Adrenal gland (tissue), 12 donors: ENCODE results near the gene SH3RF1. TPM values are rescaled to one million over a fixed set of nuclear protein-coding genes. Genes with fewer than 3 reads are reported as not detected.

ENCODE experiments used
- DNase-seq, 7 donors: peaks; one replicate each; pipeline ENCODE4 v3.0.0-alpha.2; 2019 to 2020
- H3K27ac ChIP-seq, 5 donors: fragments of 200-600 bp; sonication (generic) in 4 of 5; 1 replicate in 3 of 5; 2 replicates in 2 of 5; pipeline versions ENCODE4 v1.5.1 to v1.8.0; 2016 to 2020; ENCODE audit warnings: mild to moderate bottlenecking in 1 of 5
- H3K27me3 ChIP-seq: fragments of 200-600 bp; 2 replicates; pipeline ENCODE4 v1.8.0; 2021
- H3K36me3 ChIP-seq, 2 donors: fragments of 200-600 bp; replicated peaks in 1 of 2; 1 replicate in 1 of 2; 2 replicates in 1 of 2; pipeline versions ENCODE4 v1.5.1 to v1.8.0; 2018 to 2022
- H3K4me1 ChIP-seq, 2 donors: fragments of 200-600 bp; replicated peaks in 1 of 2; 1 replicate in 1 of 2; 2 replicates in 1 of 2; pipeline versions ENCODE4 v1.5.1 to v1.8.0; 2018 to 2021
- H3K4me3 ChIP-seq, 4 donors: fragments of 200-600 bp; sonication (generic) in 3 of 4; one replicate each; pipeline ENCODE4 v1.5.1; 2016 to 2018
- H3K9me3 ChIP-seq, 3 donors: fragments of 200-600 bp; sonication (generic) in 1 of 3; replicated peaks in 1 of 3; 1 replicate in 2 of 3; 2 replicates in 1 of 3; pipeline versions ENCODE4 v1.5.1 to v1.8.0; 2016 to 2021
- CTCF ChIP-seq, 6 experiments: fragments of 450-650 bp in 4 of 6; fragments of 200-600 bp in 2 of 6; sonication (generic) in 1 of 6; IDR thresholded peaks; 1 replicate in 5 of 6; 2 replicates in 1 of 6; pipeline versions ENCODE4 v1.5.1 to v1.8.0; 2016 to 2021; ENCODE audit warnings: antibody characterized with exemption in 6 of 6, mild to moderate bottlenecking in 2 of 6, moderate library complexity in 1 of 6
- POLR2A ChIP-seq, 2 donors: fragments of 450-650 bp; IDR thresholded peaks; one replicate each; pipeline ENCODE4 v1.6.1; 2017; ENCODE audit warnings: antibody characterized with exemption in 2 of 2, mild to moderate bottlenecking in 2 of 2, moderate library complexity in 1 of 2
- WGBS, 4 donors: extraction: QIAGEN DNeasy Blood & Tissue Kit in 2 of 4; methylation state at CpG; one replicate each; pipeline versions ENCODE4 v1.1.5 to v1.1.7; 2013 to 2017; 5-methylcytosine and 5-hydroxymethylcytosine counted together
- intact Hi-C, 2 donors: fragments of 100-400 bp; cut with DNase I; formaldehyde crosslinking; loops; one replicate each; pipeline versions ENCODE4 v1.14.1 to v1.15.0; 2022 to 2023
- polyA plus RNA-seq, 3 donors: library from polyadenylated mRNA; stranded (reverse); fragments of 200-250 nt in 2 of 3; fragments of 350-450 nt in 1 of 3; fragmentation: Illumina TruSeq in 1 of 3; extraction: RNeasy Lipid Tissue Mini Kit (QIAGEN cat#74804) in 1 of 3; gene quantifications; one replicate each; pipeline ENCODE4 v1.2.3, GENCODE V29; 2013 to 2014
- total RNA-seq, 9 donors: library from RNA; depleted of rRNA in 4 of 9; stranded (reverse); fragments of >200 nt in 4 of 9; fragments of 120-200 nt in 1 of 9; fragmentation: NEBNext Ultra II Directional in 1 of 9; extraction: Animal tissue kit (Norgen Biotek cat#: 25700) in 1 of 9; gene quantifications; one replicate each; pipeline versions ENCODE4 v1.1.0 to v1.2.4, GENCODE V29; 2013 to 2023
- donor health status: healthy with polysubstance abuse.
- donor health status: Bipolar disorder and iron deficiency.
- donor health status: DM: yes; HTN: yes; CAD: no.
- donor health status: DM: no; HTN: no; CAD: no.
- donor health status: DM: no; HTN: no; CAD: no.
- donor health status: DM: yes; HTN: yes; CAD: no.

Gene SH3RF1
- total and polyA plus RNA-seq, 12 donors, result 1.8 to 19.3 (median 8.6) TPM

- Histone ChIP-seq H3K9me3 (no peaks in the 10 kb centered on the region), H3K4me3 (no peak overlapping the region), H3K27me3 (no peaks in the 10 kb centered on the region), H3K27ac (peak overlapping the region in 1 of 5 donors; percentile 20), H3K36me3 (no peaks in the 10 kb centered on the region), H3K4me1 (peaks cover 39 to 61% of the 10 kb centered on the region in 2 donors)
- DNase-seq, result no peak
- TF ChIP-seq CTCF (IDR thresholded peaks at IDR 0.05), result no peak
- 64 to 73% (median 67%) methylated on average over 2 of the region's 2 CpGs for WGBS, 4 donors
- intact Hi-C loops, result no loop called here
These were observed 17.6 kb downstream of the SH3RF1 start for GRCh38 chr4:169253113-169253671.

- intact Hi-C loops, result no loop called here
- WGBS, 4 donors, result 33 to 43% (median 35%) methylated on average over 4 of the region's 4 CpGs
- H3K36me3 ChIP-seq, result no peaks in the 10 kb centered on the region
- H3K9me3 ChIP-seq, result no peaks in the 10 kb centered on the region
- no peaks in the 10 kb centered on the region for H3K27me3 ChIP-seq
- H3K4me1 ChIP-seq, result peaks cover 35 to 55% of the 10 kb centered on the region in 2 donors
- no peak overlapping the region for H3K4me3 ChIP-seq
- peak overlapping the region in 1 of 5 donors; percentile 20 for H3K27ac ChIP-seq
- DNase-seq, result peak in 1 of 7 donors; percentile 30
- TF ChIP-seq CTCF (IDR thresholded peaks at IDR 0.05) (no peak), POLR2A (IDR thresholded peaks at IDR 0.05) (no peak)
These were observed 18.2 kb downstream of the SH3RF1 start for GRCh38 chr4:169252339-169253112.

- Histone ChIP-seq H3K9me3 (no peaks in the 10 kb centered on the region), H3K4me1 (peaks cover 26 to 48% of the 10 kb centered on the region in 2 donors), H3K27ac (no peak overlapping the region), H3K4me3 (no peak overlapping the region), H3K36me3 (no peaks in the 10 kb centered on the region), H3K27me3 (no peaks in the 10 kb centered on the region)
- 89 to 92% (median 90%) methylated on average over 13 of the region's 13 CpGs for WGBS, 4 donors
- no peak for DNase-seq
- TF ChIP-seq POLR2A (IDR thresholded peaks at IDR 0.05), result no peak
- no peak for TF ChIP-seq CTCF (IDR thresholded peaks at IDR 0.05)
- intact Hi-C loops, result no loop called here
These were observed 19.2 kb downstream of the SH3RF1 start for GRCh38 chr4:169251291-169252235.

- Histone ChIP-seq H3K9me3 (no peaks in the 10 kb centered on the region), H3K4me1 (peaks cover 23 to 48% of the 10 kb centered on the region in 2 donors), H3K4me3 (no peak overlapping the region), H3K27me3 (no peaks in the 10 kb centered on the region), H3K27ac (no peak overlapping the region), H3K36me3 (no peaks in the 10 kb centered on the region)
- WGBS, 4 donors, result 80 to 98% (median 92%) methylated on average over 1 of the region's 1 CpG
- no peak for TF ChIP-seq CTCF (IDR thresholded peaks at IDR 0.05)
- TF ChIP-seq POLR2A (IDR thresholded peaks at IDR 0.05), result no peak
- intact Hi-C loops, result no loop called here
- DNase-seq, result no peak
These were observed 20.0 kb downstream of the SH3RF1 start for GRCh38 chr4:169250796-169251195.
